NCI-H2171 (cell line): ENCODE data around the gene TET2.

Source experiments
- DNase-seq: peaks from one replicate; lab custom pipeline; 2025; lab: John Stamatoyannopoulos, UW

The TET2 gene

GRCh38 chr4:105140684-105141490 is 5.8 kb upstream of the TET2 start:
- no peak for DNase-seq

GRCh38 chr4:105145156-105145902 is 1.3 kb upstream of the TET2 start:
- DNase-seq = no peak

GRCh38 chr4:105145903-105146275 is 787 bp upstream of the TET2 start:
- no peak for DNase-seq

- DNase-seq = no peak
Observed at GRCh38 chr4:105147016-105147552, 408 bp downstream of the TET2 start.

DNA sequence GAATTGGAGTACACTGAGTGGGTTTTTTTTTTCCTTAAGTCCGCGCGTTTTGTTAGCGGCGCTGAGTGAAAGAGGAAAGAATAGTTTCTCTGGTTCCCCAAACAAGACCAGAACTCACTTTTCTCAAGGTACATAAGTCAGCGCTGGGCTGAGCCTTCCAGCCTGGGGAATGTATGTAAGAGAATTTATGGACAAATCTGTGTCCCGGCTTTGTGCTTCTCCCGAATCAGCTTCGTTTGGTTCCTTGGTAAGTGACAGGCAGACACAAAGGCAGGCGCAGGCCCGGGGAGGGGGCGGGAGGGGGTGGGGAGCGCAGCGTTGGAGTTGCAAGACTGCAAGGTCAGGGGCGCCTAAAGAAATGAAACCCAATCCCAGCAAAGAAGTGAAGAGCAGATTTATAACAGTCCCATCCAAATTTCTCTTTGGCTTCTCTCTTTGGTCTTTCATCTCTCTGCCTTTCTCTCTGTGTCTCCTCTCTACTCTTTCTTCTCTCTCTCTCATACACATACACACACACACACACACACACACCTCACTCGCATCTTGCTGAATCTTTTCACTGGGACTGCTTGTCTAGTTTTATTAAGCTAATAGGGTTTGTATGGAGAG is 981 bp downstream of the TET2 start:
- peak; percentile 17 for DNase-seq

DNA sequence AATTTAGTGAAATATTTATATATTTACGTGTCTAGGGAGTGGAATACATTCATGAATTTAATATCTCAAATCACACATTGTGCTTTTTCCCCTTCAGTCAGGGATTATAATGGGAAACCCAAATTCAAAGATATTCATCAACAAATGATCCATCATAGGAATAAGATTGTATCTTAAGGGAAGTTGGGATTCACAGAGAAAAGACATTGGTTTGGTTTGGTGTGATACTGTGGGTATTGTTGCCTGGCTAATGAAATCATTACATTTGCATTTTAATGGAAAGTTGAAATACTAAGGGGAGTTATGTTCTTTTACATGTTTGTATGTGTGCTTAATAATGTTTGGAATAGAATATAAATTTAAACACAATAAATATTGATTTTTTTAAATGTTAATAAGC is 1.7 kb downstream of the TET2 start:
- DNase-seq = no peak

DNA sequence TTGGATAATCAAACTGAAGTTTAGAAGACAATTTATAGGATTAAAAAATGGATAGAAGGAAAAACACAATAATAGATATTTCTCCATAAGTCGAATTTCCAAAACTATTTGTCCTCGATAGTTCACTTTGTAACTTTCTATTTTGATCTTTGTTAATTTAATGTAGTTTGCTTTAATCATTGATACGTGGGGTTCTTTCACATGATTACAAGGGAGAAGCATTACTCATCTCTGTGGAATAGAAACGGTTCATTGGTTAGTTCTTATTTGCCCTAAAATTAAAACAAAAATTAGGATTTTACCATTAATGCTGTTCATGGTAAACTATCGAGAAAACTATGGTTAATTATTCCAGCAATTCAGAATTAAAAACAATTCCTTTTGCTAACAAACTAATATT is 2.1 kb downstream of the TET2 start:
- DNase-seq = no peak

GRCh38 chr4:105149771-105150170 is 3.1 kb downstream of the TET2 start:
- no peak for DNase-seq

DNA sequence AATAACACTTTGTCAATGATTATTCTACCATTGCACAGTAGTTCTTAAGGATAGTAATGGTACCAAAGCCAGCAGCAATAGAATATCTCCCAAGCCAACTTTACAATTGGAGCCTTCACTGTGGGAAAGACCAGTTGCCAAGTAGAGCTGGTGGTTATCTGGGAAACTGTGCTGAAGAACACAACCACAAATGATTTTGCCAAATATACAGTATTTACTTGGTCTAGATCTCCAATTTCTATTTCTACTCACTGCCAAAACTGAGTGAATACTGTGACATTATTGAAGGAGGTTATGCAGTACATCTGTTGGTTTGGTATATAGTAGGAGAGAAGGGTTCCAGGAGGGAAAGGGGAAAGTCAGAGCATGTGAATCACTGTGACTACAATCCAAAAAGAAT is 3.8 kb downstream of the TET2 start:
- DNase-seq = no peak

DNA sequence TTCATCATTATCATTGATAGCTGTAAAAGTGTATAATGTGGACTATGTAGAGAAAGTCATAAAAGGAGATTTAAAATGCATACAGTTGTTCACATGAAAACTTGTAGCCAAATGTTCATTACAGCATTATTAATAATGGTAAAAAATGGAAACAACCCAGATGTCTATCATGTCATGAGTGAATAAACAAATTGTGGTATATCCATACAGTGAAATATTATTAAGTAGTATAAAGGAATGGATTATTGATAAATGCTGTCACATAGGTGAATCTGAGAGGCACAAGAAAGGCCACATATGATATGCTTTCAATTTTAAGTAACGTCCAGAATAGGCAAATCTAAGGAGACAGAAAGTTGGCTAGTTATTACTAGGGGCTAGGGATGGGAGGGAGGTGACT is 7.1 kb downstream of the TET2 start:
- DNase-seq = no peak

- no peak for DNase-seq
Observed at GRCh38 chr4:105154576-105154975, 7.9 kb downstream of the TET2 start.

DNA sequence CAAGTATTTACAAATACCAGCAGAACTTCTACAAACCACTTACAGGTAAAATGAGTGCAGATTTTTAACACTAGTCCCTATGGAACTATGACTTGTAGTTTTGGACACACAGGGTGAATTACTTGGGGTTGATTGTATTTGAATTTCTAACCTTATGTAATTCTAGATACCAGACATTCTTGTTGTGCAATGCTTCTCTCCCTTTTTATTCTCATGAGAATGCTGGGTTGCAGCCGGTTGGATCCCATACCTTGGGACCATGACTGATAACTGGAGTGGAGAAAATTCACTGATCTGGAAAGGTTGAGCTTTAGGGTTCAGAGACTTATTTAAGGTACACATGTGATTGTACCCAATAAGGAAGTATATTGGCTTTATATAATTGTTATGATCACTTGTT is 8.8 kb downstream of the TET2 start:
- DNase-seq = no peak

GRCh38 chr4:105158837-105159236 is 12.2 kb downstream of the TET2 start:
- DNase-seq = no peak

GRCh38 chr4:105162123-105162796 is 15.6 kb downstream of the TET2 start:
- DNase-seq = no peak

- DNase-seq = no peak
Observed at GRCh38 chr4:105164548-105164947, 17.9 kb downstream of the TET2 start.

DNA sequence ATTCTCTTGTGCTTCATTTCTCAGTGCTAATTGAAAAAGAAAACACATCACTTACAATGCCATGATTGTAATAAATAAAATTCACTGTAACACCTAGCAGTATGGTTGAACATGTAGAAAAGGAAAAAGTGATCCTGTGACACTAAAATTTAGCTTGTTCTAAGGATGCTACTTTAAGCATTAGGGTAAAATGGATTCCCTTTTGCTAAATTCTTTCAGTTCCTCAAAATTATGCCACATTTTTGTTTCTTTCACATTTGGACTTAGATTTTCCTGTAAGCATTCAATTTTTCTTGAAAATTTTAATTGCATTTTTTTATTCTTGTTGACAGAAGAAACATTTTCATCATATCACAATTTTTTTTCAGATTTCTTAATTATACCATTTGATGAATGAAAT is 19.4 kb downstream of the TET2 start:
- no peak for DNase-seq

DNA sequence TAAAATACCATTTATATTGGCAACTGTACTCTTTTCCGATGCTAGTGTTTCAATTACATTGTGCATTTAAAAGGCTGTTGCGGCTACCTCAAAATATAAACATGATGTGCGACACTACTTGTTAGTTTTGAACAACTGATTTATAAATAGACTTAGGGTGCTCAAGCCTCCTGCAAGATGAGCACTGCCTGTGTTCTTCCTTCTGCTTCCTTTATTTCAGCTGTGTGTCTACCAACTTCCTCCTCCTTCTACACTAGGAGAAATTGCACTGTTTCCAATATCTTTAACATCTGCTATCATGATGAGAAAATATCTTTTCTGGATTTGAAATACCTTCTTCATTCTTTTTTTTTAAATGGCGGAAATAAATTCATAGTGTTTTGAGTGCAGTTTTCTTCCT is 24.0 kb downstream of the TET2 start:
- DNase-seq = no peak

DNA sequence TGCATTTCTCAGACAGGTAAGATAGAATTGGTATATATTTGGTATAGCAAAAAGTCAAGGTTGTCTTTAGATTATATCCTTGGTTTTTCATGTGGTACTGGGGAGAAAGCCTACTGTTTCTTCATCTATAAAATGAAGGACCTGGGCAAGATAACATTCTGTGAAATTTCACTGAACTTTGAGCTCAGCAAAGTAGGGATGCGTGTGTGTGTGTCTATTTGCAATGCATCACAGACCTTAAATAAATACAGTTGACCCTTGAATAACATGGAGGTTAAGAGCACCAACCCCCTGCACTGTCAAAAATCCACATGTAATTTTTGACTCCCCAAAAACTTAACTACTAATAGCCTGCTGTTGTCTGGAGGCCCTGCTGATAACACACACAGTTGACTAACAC is 25.2 kb downstream of the TET2 start:
- no peak for DNase-seq

DNA sequence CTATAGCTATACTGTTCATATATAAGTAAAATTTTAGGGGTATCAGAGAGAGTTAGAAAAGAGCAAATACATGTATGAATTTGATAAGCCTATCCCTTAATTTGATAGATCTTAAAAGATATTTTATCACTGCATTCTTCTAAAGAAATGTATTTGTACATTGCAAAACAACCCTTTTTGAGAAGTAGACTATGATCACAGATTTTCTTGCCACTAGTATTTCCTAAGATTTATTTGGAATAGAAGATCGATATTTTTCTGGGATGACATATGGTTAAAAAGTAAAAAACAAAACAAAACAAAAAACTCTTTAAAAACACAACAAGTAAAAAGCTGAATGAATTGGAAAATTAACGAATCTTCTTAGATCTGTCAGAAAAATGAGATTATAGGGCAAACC is 27.4 kb downstream of the TET2 start:
- no peak for DNase-seq

- no peak for DNase-seq
Observed at GRCh38 chr4:105179539-105180401, 33.1 kb downstream of the TET2 start.

GRCh38 chr4:105181259-105181658 is 34.6 kb downstream of the TET2 start:
- no peak for DNase-seq
